ENCODE results near the gene PLEKHD1. TPM values are rescaled to one million over a fixed set of nuclear protein-coding genes. Genes with fewer than 3 reads are reported as not detected.

Gene PLEKHD1
- total RNA-seq, 1 donor, result under 0.01 TPM

- no peak overlapping the region for H2AFZ ChIP-seq (ENCODE audit: low read length)
- no peak overlapping the region for H3K4me3 ChIP-seq (ENCODE audit: insufficient read depth, low read length)
- no peak for TF ChIP-seq CTCF (IDR thresholded peaks at IDR 0.05; ENCODE audit: extremely low read depth, low read depth, low read length)
- peaks cover 15% of the 10 kb centered on the region for H3K4me1 ChIP-seq (ENCODE audit: insufficient read depth, low read length)
- no peaks in the 10 kb centered on the region for H3K36me3 ChIP-seq (ENCODE audit: insufficient read depth, low read length)
- H3K4me2 ChIP-seq (ENCODE audit: insufficient read depth, low read length), result no peak overlapping the region
- DNase-seq (ENCODE audit: insufficient read length, low spot score, missing footprints), result no peak
- H4K20me1 ChIP-seq (ENCODE audit: insufficient read depth, low read length), result no peaks in the 10 kb centered on the region
- H3K9me3 ChIP-seq (ENCODE audit: low read depth, low read length), result no peaks in the 10 kb centered on the region
- H3K79me2 ChIP-seq (ENCODE audit: insufficient read depth, low read length), result no peaks in the 10 kb centered on the region
- peaks cover 29% of the 10 kb centered on the region for H3K27me3 ChIP-seq (ENCODE audit: insufficient read depth, low read length)
- H3K27ac ChIP-seq (ENCODE audit: low read depth, low read length), result no peak overlapping the region
Observed at GRCh38 chr14:69579476-69579875, 94.9 kb downstream of the PLEKHD1 start.

- no peak overlapping the region for H3K4me3 ChIP-seq (ENCODE audit: insufficient read depth, low read length)
- TF ChIP-seq CTCF (IDR thresholded peaks at IDR 0.05; ENCODE audit: extremely low read depth, low read depth, low read length), result peak; percentile 77
- peaks cover 15% of the 10 kb centered on the region for H3K4me1 ChIP-seq (ENCODE audit: insufficient read depth, low read length)
- no peak overlapping the region for H3K4me2 ChIP-seq (ENCODE audit: insufficient read depth, low read length)
- H3K36me3 ChIP-seq (ENCODE audit: insufficient read depth, low read length), result no peaks in the 10 kb centered on the region
- no peaks in the 10 kb centered on the region for H4K20me1 ChIP-seq (ENCODE audit: insufficient read depth, low read length)
- peaks cover 23% of the 10 kb centered on the region for H3K27me3 ChIP-seq (ENCODE audit: insufficient read depth, low read length)
- peak; percentile 86 for DNase-seq (ENCODE audit: insufficient read length, low spot score, missing footprints)
- no peak overlapping the region for H3K27ac ChIP-seq (ENCODE audit: low read depth, low read length)
- H3K9me3 ChIP-seq (ENCODE audit: low read depth, low read length), result no peaks in the 10 kb centered on the region
- H3K79me2 ChIP-seq (ENCODE audit: insufficient read depth, low read length), result no peaks in the 10 kb centered on the region
- H2AFZ ChIP-seq (ENCODE audit: low read length), result no peak overlapping the region
Observed at GRCh38 chr14:69580009-69580577, 95.6 kb downstream of the PLEKHD1 start.

Other genes starting within 250 kb of the PLEKHD1 start
- gene GALNT16, start 224.6 kb upstream of the PLEKHD1 start, total RNA-seq, result 4.0 and 4.1 TPM in 2 replicates
- 71.9 and 75.3 TPM in 2 replicates for gene ERH, start 86.4 kb upstream of the PLEKHD1 start, total RNA-seq
- 131 and 163 TPM in 2 replicates for gene SLC39A9, start 86.0 kb upstream of the PLEKHD1 start, total RNA-seq
- gene CCDC177, start 90.1 kb downstream of the PLEKHD1 start, total RNA-seq, result not detected in 2 replicates
- 17.1 and 17.7 TPM in 2 replicates for gene SUSD6, start 126.9 kb downstream of the PLEKHD1 start, total RNA-seq